SK-MEL-5 (cell line): ENCODE measurements around the gene CSKMT. TPM values are rescaled to one million over a fixed set of nuclear protein-coding genes. Genes with fewer than 3 reads are reported as not detected.
"Not testable (repeated sequence)": the region's sequence is repeated elsewhere in the genome, so short reads cannot be mapped to it uniquely, and the experiment has no call there.

ENCODE experiments used
- DNase-seq: peaks from one replicate; pipeline ENCODE4 v3.0.0-alpha.2; 2016; ENCODE audit warnings: low read depth, low spot score
- in situ Hi-C: cut with HindIII; loops from 2 replicates; pipeline ENCODE4 v1.10.0; 2016; ENCODE audit warnings: low sequenced_read_pairs, high pct_unique_total_duplicates, low pct_unique_long_range_greater_than_20kb
- total RNA-seq: library from RNA; depleted of rRNA; stranded (reverse); fragments of >200 nt; shearing (Covaris generic); gene quantifications from 2 replicates; pipeline ENCODE4 v1.2.3, GENCODE V29; 2014

The CSKMT gene
- total RNA-seq, 1 experiment from 2014 or later: 6.5 TPM

DNA sequence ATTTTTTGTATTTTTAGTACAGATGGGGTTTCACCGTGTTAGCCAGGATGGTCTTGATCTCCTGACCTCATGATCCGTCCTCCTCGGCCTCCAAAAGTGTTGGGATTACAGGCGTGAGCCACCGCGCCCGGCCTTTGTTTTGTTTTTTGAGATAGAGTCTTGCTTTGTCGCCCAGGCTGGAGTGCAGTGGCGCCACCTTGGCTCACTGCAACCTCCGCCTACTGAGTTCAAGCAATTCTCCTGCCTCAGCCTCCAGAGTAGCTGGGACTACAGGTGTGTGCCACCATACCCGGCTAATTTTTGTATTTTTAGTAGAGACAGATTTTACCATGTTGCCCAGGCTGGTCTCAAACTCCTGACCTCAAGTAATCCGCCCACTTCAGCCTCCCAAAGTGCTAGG, 14.8 kb upstream of the CSKMT start:
- DNase-seq, in situ Hi-C loops: not testable (repeated sequence)

GRCh38 chr11:62652161-62653006, 12.7 kb upstream of the CSKMT start:
- DNase-seq: no peak
- in situ Hi-C loops: no loop called here

GRCh38 chr11:62654297-62654696, 10.8 kb upstream of the CSKMT start:
- no peak for DNase-seq
- in situ Hi-C loops: no loop called here

DNA sequence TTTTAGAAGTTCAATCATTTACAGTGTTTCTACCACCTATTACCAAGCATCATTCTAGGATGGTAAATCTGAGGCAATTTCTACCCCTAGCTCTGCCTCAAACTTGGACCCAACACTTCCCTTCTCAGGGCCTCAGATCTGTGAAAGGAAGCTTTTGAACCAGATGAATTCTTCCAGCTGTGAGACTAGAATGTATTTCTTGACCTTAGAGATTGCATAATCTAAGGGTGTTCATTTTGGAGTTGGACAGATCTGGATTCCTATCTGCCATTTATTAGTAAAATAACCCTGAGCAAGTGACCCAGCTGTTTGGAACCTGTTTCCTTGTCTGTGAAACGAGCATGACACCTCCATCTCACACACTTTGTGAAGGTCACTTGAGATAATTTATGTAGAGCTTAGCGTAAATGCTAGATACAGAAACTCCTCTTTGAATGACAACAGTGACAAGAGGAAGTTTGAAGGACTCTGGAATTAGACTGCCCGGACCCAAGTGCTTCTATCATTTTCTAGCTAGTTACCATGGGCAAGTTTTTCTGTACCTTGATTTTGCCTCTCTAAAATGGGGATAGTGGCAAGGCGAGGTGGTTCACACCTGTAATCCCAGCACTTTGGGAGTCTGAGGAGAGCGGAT, 8.2 kb upstream of the CSKMT start:
- in situ Hi-C loops: no loop called here
- no peak for DNase-seq

- in situ Hi-C loops: no loop called here
- DNase-seq: peak; percentile 53
These were observed 572 bp upstream of the CSKMT start for GRCh38 chr11:62664405-62665074.

DNA sequence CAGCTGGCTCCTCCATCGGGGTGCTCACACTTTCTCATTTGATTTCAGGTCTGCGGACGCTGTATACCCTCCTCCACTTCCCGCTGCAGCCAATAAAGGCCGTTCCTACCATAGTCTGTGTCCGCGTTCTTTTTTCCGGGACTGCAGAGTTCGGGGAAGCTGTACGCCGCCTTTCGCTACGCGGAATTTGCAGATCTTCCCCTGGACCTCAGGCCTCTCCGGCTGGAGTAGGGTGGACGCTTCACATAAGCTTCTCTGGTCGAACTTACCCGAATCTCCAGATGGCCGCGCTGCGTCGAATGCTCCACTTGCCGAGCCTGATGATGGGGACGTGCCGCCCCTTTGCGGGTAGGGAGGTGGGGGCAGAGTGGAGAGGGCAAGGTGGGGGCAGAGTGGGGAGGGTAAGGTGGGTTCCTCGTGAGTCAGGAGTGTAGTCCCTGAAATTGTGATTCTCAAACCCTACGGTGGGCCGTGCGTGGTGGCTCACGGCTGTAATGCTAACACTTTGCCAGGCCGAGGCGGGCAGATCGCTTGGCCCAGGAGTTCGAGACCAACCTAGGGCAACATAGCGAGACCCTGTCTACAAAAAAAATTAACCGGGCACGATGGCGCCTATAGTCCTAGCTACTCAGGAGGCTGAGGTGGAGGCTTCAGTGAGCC, 617 bp downstream of the CSKMT start:
- no peak for DNase-seq
- in situ Hi-C loops: no loop called here

DNA sequence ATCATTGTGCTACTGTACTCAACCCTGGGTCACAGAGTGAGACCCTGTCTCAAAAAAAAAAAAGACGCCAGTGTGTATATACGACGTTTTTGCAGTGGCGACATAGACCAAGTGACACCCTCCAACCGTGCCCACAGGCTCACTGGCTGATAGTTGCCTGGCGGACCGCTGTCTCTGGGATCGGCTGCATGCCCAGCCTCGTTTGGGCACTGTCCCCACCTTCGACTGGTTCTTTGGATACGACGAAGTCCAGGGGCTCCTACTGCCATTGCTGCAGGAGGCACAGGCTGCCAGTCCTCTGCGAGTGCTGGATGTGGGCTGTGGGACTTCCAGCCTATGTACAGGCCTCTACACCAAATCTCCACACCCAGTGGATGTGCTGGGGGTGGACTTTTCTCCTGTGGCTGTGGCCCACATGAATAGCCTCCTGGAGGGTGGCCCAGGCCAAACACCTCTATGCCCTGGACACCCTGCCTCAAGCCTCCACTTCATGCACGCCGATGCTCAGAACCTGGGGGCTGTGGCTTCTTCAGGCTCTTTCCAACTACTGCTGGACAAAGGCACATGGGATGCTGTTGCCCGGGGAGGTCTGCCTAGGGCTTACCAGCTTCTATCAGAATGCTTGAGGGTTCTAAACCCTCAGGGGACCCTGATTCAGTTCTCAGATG, 1.3 kb downstream of the CSKMT start:
- DNase-seq: no peak
- in situ Hi-C loops: no loop called here

GRCh38 chr11:62667460-62667859, 2.3 kb downstream of the CSKMT start:
- in situ Hi-C loops: no loop called here
- no peak for DNase-seq

- in situ Hi-C loops: no loop called here
- no peak for DNase-seq
These were observed 4.5 kb downstream of the CSKMT start for GRCh38 chr11:62669420-62670161.

DNA sequence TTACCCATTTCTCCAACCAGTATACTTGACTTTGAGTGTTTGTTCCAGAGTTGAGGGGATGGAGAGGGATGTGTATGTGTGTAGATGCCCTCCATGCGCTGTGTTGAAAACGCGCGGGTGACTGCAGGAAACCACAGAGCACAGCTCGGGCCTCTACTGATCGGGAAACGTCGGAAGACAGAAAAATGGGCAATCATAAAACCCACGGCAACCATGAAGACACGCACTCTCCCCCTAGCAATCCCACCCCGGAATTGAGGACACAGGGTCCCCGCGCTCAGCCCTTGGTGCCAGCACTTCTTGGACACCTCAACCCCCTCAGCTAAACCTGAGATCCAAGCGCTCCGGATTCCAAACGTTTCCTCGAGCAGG, 6.1 kb downstream of the CSKMT start:
- in situ Hi-C loops: no loop called here

GRCh38 chr11:62671608-62672389, 6.7 kb downstream of the CSKMT start, which contains the start of the genes LBHD1 and UQCC3:
Gene LBHD1, minus strand, starts transcription at chr11:62672267. Its CDS starts 2,236 bp downstream, at chr11:62670031.
Gene UQCC3, plus strand, starts transcription at chr11:62671673. Its CDS starts 73 bp downstream, at chr11:62671746.
- in situ Hi-C loops: no loop called here

More for the DNA sequence above, 6.1 kb downstream of the CSKMT start:
- peak; percentile 23 for DNase-seq

GRCh38 chr11:62673196-62673525, 8.0 kb downstream of the CSKMT start:
- DNase-seq: no peak
- in situ Hi-C loops: no loop called here

More at GRCh38 chr11:62671608-62672389, 6.7 kb downstream of the CSKMT start, which contains the start of the genes LBHD1 and UQCC3:
- DNase-seq: peak; percentile 74

DNA sequence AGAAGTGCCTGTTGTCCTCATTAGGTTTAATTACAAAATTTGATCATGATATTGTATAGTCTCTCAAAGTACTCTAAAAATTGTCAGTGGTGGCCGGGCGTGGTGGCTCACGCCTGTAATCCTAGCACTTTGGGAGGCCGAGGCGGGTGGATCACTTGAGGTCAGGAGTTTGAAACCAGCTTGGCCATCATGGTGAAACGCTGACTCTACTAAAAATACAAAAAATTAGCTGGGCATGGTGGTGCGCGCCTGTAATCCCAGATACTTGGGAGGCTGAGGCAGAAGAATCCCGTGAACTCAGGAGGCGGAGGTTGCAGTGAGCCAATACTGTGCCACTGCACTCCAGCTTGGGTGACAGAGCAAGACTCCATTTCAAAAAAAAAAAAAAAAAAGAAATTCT, 10.3 kb downstream of the CSKMT start:
- DNase-seq, in situ Hi-C loops: not testable (repeated sequence)

DNA sequence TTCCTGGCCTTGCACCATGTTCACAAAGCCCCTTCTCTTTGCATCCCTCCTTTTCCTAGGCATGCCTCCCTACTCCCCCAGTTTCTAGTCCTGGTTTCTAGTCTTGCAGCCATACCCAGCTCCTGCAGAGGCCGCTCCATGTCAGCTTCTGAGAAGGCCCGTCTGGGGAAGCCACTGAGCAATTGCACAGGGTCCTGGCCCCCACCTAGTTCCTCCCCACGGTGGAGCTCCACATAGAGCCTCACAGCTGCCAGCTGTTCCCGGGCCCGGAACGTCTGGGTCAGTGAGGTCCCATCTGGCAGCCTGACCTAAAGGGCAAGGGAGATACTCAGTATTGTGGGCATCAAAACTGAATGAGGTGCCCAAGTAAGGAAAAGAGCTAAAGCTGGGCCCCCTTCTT, 11.6 kb downstream of the CSKMT start:
- in situ Hi-C loops: no loop called here
- no peak for DNase-seq

GRCh38 chr11:62677156-62677555, 12.0 kb downstream of the CSKMT start:
- in situ Hi-C loops: no loop called here

GRCh38 chr11:62677714-62678113, 12.6 kb downstream of the CSKMT start:
- in situ Hi-C loops: no loop called here
- no peak for DNase-seq

More at GRCh38 chr11:62677156-62677555, 12.0 kb downstream of the CSKMT start:
- DNase-seq: no peak
